ENCODE measurements around the gene SPOCK3. TPM values are rescaled to one million over a fixed set of nuclear protein-coding genes. Genes with fewer than 3 reads are reported as not detected.

SPOCK3 gene
- total and polyA plus RNA-seq, 2 donors (not counting 3 experiments of a cell fraction or from before 2014, with no cell fraction given) = 0.10 TPM; not detected in 1

DNA sequence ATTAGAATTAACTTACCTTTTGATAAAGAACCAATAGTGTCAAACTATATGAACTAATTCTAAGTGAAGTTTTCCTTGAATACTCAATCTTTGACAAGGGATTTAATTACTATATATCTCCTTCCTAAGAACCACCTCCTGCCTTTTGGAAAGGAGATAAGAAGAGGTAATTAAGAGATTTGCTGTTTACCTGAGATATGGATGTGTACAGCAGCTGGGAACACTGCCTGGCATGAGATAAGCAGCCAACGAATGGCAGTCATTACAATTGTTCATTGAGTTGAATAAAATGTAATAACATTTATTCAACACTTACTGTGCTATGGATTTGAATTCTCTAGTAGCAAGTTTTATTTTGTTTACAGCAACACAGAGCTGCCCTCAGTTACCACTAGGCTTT lies 407.1 kb downstream of the SPOCK3 start:
- Histone ChIP-seq H3K9ac (replicated peaks; ENCODE audit: extremely low read depth, insufficient read depth, low read length) (no peak overlapping the region), H3K9me3 (replicated peaks; ENCODE audit: control insufficient read depth, insufficient read depth, low read length) (no peaks in the 10 kb centered on the region), H3K4me3 (replicated peaks in 1 of 3; ENCODE audit: insufficient read depth in 1 of 3, low read depth in 1 of 3, low read length in 3 of 3) (no peak overlapping the region), H4K20me1 (replicated peaks; ENCODE audit: control insufficient read depth, extremely low read depth, insufficient read depth, low read length) (no peaks in the 10 kb centered on the region), H2AFZ (ENCODE audit: low read depth, low read length) (no peak overlapping the region), H3K79me2 (ENCODE audit: control insufficient read depth, insufficient read depth, low read length) (no peaks in the 10 kb centered on the region), H3K4me2 (ENCODE audit: insufficient read depth, low read length) (no peak overlapping the region), H3K27ac (ENCODE audit: insufficient read depth, low read depth, low read length) (no peak overlapping the region), H3K9me1 (replicated peaks; ENCODE audit: control insufficient read depth, extremely low read depth, insufficient read depth, low read length) (no peaks in the 10 kb centered on the region), H3K36me3 (ENCODE audit: control insufficient read depth in 2 of 2, extremely low read depth in 1 of 2, insufficient read depth in 2 of 2, low read length in 2 of 2) (no peaks in the 10 kb centered on the region), H3K4me1 (ENCODE audit: control insufficient read depth, extremely low read depth, insufficient read depth, low read length) (no peaks in the 10 kb centered on the region), H3K27me3 (ENCODE audit: control insufficient read depth in 2 of 2, insufficient read depth in 2 of 2, low read length in 2 of 2) (no peaks in the 10 kb centered on the region)
- CTCF ChIA-PET = no interaction called here
- POLR2A ChIA-PET = no interaction called here
- FAIRE-seq = no peak
- TF ChIP-seq, protein P1, sequence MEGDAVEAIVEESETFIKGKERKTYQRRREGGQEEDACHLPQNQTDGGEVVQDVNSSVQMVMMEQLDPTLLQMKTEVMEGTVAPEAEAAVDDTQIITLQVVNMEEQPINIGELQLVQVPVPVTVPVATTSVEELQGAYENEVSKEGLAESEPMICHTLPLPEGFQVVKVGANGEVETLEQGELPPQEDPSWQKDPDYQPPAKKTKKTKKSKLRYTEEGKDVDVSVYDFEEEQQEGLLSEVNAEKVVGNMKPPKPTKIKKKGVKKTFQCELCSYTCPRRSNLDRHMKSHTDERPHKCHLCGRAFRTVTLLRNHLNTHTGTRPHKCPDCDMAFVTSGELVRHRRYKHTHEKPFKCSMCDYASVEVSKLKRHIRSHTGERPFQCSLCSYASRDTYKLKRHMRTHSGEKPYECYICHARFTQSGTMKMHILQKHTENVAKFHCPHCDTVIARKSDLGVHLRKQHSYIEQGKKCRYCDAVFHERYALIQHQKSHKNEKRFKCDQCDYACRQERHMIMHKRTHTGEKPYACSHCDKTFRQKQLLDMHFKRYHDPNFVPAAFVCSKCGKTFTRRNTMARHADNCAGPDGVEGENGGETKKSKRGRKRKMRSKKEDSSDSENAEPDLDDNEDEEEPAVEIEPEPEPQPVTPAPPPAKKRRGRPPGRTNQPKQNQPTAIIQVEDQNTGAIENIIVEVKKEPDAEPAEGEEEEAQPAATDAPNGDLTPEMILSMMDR (IDR thresholded peaks at IDR 0.05; ENCODE audit: extremely low read depth in 1 of 2, insufficient read depth in 1 of 2, low read depth in 1 of 2, low read length in 2 of 2) = no peak
- TF ChIP-seq, protein P2, sequence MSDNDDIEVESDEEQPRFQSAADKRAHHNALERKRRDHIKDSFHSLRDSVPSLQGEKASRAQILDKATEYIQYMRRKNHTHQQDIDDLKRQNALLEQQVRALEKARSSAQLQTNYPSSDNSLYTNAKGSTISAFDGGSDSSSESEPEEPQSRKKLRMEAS (IDR thresholded peaks at IDR 0.05; ENCODE audit: insufficient read depth, insufficient read length) = no peak
- TF ChIP-seq JUN (IDR thresholded peaks at IDR 0.05; ENCODE audit: borderline replicate concordance, insufficient read depth, insufficient read length, low read depth) (no peak), FOS (IDR thresholded peaks at IDR 0.05; ENCODE audit: borderline replicate concordance, insufficient read depth, low read length) (no peak), MYC (IDR thresholded peaks at IDR 0.05; ENCODE audit: low read depth, low read length) (no peak), POLR2AphosphoS5 (IDR thresholded peaks at IDR 0.05; ENCODE audit: insufficient read depth, low read depth, low read length) (no peak), EZH2 (IDR thresholded peaks at IDR 0.05; ENCODE audit: borderline replicate concordance, low read depth, low read length, severe bottlenecking) (no peak), POLR2A (IDR thresholded peaks at IDR 0.05; ENCODE audit: low read depth, low read length) (no peak), GATA2 (IDR thresholded peaks at IDR 0.05; ENCODE audit: insufficient read depth, insufficient read length, low read depth, low read length) (no peak)
- no peak for DNase-seq (ENCODE audit: low read depth, low spot score)
- intact Hi-C loops (cut with micrococcal nuclease) (no loop called here), dilution Hi-C loops (cut with MboI; ENCODE audit: extremely low pct_ligation_motif_present, low sequenced_read_pairs) (no loop called here)
- no TSS peak for BruUV-seq (replicated peaks)
